Measurements from ENCODE around the gene NAA30.

DNA sequence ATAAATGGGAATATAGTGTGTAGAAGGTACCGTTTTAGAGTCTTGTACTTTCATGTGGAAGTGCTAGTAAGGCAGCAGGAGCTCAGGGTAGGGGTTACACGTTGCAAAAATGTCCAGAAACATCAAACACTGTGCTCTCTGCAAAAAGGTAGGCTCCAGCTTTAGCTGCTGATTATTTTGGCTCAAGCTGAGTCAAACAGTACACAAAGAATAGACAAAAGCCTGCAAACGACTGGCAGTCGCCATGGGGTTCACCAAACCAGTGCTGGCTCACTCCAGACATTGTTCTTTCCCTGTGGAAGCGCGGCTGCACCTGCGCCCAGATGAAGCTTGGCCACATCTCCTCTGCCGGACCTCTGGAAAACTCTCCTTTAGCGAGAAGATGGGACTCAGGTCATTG lies 45.3 kb upstream of the NAA30 start:
- TF ChIP-seq, protein P1, sequence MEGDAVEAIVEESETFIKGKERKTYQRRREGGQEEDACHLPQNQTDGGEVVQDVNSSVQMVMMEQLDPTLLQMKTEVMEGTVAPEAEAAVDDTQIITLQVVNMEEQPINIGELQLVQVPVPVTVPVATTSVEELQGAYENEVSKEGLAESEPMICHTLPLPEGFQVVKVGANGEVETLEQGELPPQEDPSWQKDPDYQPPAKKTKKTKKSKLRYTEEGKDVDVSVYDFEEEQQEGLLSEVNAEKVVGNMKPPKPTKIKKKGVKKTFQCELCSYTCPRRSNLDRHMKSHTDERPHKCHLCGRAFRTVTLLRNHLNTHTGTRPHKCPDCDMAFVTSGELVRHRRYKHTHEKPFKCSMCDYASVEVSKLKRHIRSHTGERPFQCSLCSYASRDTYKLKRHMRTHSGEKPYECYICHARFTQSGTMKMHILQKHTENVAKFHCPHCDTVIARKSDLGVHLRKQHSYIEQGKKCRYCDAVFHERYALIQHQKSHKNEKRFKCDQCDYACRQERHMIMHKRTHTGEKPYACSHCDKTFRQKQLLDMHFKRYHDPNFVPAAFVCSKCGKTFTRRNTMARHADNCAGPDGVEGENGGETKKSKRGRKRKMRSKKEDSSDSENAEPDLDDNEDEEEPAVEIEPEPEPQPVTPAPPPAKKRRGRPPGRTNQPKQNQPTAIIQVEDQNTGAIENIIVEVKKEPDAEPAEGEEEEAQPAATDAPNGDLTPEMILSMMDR (IDR thresholded peaks at IDR 0.05) = no peak
- no peak for TF ChIP-seq POLR2A (IDR thresholded peaks at IDR 0.05)

All from body of pancreas (tissue), 4 donors.